ENCODE results near the gene SFXN1. TPM values are rescaled to one million over a fixed set of nuclear protein-coding genes. Genes with fewer than 3 reads are reported as not detected.

Gene SFXN1
- total RNA-seq, 2 experiments from 2014 or later: 188 to 194 TPM

Other genes with a start within 250 kb of the SFXN1 start
- gene DRD1, start 34.4 kb upstream of the SFXN1 start, total RNA-seq: not detected
- gene HRH2, start 179.5 kb downstream of the SFXN1 start, total RNA-seq: 10 to 100 TPM; 26.8 to 29.0 TPM